Activated CD8-positive, alpha-beta memory T cell treated with anti-CD3 and anti-CD28 coated beads, Interleukin-2, amount 10 ng/mL, durations not matched to agents 7 days and 5 days (primary cell): ENCODE measurements around the gene NELL2. TPM values are rescaled to one million over a fixed set of nuclear protein-coding genes. Genes with fewer than 3 reads are reported as not detected.
A peak's percentile ranks its signal among the peaks of the same experiment; 100 is the strongest.

ENCODE experiments used
- ATAC-seq: fragments of 150-1000 bp; cut with Tn5 transposase; one replicate; pipeline ENCODE4 v1.10.0; 2021; ENCODE audit warnings: moderate library complexity
- CTCF ChIA-PET: fragments of 350-600 bp; sonication (Branson Sonifier 250); formaldehyde crosslinking; loops from one replicate; lab custom pipeline; 2021; ENCODE audit warnings: antibody characterized with exemption; lab: Charles Lee
- DNase-seq: peaks from one replicate; pipeline ENCODE4 v3.0.0-alpha.2; 2020
- H3K27ac Mint-ChIP-seq: one replicate; pipeline ENCODE4 v1.8.0; 2021; ENCODE audit warnings: mild to moderate bottlenecking, mixed read lengths
- H3K27me3 Mint-ChIP-seq: one replicate; pipeline ENCODE4 v1.8.0; 2021; ENCODE audit warnings: mixed read lengths
- H3K36me3 Mint-ChIP-seq: one replicate; pipeline ENCODE4 v1.8.0; 2021; ENCODE audit warnings: mild to moderate bottlenecking, mixed read lengths
- H3K4me1 Mint-ChIP-seq: one replicate; pipeline ENCODE4 v1.8.0; 2021; ENCODE audit warnings: mixed read lengths
- H3K4me3 Mint-ChIP-seq: one replicate; pipeline ENCODE4 v1.8.0; 2021; ENCODE audit warnings: mild to moderate bottlenecking, moderate library complexity, mixed read lengths
- H3K9me3 Mint-ChIP-seq: one replicate; pipeline ENCODE4 v1.8.0; 2022; ENCODE audit warnings: low read depth, mixed read lengths
- total RNA-seq, 2 experiments: library from RNA; stranded (reverse); gene quantifications; one replicate each; pipeline ENCODE4 v1.2.3, GENCODE V29; 2021

The NELL2 gene
- total RNA-seq, 2 experiments from 2014 or later, result 22.7 to 76.9 TPM

DNA sequence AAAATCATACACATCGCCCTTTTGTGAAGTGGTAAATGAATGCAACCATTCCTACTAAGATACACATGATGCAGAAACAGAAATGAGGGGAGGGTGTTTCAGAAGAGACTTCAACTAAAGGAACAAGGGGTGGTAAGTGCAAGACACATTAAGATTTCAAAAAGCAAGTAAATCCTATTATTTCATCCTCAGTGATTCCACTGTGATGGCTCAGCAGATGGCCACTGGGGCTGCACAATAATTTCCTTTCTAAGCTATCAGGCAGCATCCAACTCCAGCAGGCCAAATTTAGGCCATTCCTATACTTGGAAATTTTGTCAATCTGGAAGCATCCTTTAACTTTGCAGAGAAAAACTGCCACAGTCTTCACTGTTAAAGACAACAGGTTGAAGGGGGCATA is 272.4 kb downstream of the NELL2 start:
- H3K27me3 Mint-ChIP-seq, result no peaks in the 10 kb centered on the region
- ATAC-seq, result no peak

DNA sequence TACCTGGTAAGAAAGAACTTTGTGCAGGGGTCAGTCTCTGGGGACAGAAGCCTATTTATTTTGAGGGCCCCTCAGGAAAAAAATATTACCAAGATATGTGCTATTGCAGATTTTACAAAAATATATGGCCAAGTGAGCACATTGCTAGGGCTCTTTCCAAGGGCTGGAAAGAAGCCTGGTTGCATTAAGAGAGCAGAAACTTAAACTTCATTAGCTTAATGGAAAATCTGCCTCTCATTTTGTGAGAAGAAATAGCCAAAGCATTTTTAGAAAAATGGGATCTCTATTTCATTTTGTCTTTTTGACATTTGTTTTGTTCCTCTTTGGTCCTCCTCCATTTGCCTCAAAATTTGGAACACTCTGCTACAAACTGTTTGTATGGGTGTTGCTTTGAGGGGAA is 283.5 kb downstream of the NELL2 start:
- Mint-ChIP-seq H3K27ac (no peak overlapping the region), H3K9me3 (no peaks in the 10 kb centered on the region), H3K4me1 (peaks cover 6% of the 10 kb centered on the region), H3K36me3 (peaks cover 4% of the 10 kb centered on the region), H3K27me3 (no peaks in the 10 kb centered on the region), H3K4me3 (no peak overlapping the region)
- ATAC-seq (no peak), DNase-seq (no peak)
- CTCF ChIA-PET, result no interaction called here

More for the DNA sequence above, 272.4 kb downstream of the NELL2 start:
- CTCF ChIA-PET, result interaction anchor here (1.8 kb wide), 1 partner anchor 12 kb away, joined by 5 read pairs; no protein-coding TSS in a partner anchor
- Mint-ChIP-seq H3K9me3 (no peaks in the 10 kb centered on the region), H3K36me3 (peaks cover 2% of the 10 kb centered on the region), H3K4me3 (no peak overlapping the region), H3K4me1 (no peaks in the 10 kb centered on the region), H3K27ac (no peak overlapping the region)
- no peak for DNase-seq

DNA sequence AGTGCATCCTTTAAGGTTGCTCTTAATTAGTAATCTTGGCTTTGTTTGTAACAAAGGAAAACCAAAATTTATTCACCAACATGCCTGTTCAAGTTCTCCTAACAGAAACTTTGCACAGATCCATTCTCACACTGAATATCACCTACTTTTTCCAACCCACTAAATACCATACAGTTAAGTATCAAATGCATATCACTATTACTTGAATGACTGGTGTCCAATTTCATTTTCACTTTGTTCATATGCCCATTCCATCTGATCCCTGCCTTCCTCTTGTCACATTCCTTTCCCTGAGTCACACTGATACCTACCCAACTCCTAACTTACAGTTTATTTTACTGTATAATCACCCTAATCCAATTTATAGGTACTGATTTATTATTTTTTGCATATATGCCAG is 286.4 kb downstream of the NELL2 start:
- H3K36me3 Mint-ChIP-seq, result peaks cover 4% of the 10 kb centered on the region
- peaks cover 6% of the 10 kb centered on the region for H3K4me1 Mint-ChIP-seq
- CTCF ChIA-PET, result no interaction called here
- ATAC-seq (peak; percentile 49), DNase-seq (no peak)
- H3K27ac Mint-ChIP-seq, result no peak overlapping the region
- no peaks in the 10 kb centered on the region for H3K27me3 Mint-ChIP-seq
- no peak overlapping the region for H3K4me3 Mint-ChIP-seq
- no peaks in the 10 kb centered on the region for H3K9me3 Mint-ChIP-seq

DNA sequence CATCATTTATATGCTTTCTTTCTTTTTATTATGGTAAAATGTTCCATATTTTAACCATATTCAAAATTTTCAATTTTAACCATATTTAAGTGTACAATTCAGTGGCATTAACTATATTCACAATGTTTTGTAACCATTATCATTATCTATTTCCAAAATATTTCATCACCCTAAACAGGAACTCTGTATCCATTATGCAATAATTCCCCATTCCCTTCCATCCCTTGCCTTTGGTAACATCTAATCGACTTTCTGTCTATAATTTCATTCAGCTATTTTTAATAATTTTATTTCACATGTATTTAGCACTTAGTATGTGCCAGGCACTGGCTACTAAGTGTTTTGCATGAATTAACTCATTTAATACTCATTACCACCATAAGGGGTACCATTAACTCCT is 287.5 kb downstream of the NELL2 start:
- CTCF ChIA-PET, result no interaction called here

DNA sequence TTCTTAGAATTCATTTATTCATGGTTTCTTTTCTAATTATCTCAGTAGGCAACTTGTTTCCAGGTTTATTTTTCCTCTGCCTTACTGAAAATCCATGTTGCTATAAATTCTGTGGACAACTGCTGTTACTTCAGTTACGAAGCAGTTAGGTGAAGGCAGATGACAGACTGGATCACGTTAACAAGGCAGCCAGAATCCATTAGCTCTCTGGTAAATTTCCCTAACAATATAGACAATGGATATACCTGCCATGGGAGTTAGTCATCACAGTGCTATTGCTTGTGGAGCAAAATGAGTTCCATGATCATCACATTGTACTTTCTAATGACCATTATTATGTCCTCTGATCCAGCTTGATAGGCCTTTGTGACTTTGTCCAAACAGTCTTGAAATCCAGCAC is 291.5 kb downstream of the NELL2 start:
- H3K4me1 Mint-ChIP-seq, result peaks cover 6% of the 10 kb centered on the region
- no peak for DNase-seq
- no peaks in the 10 kb centered on the region for H3K27me3 Mint-ChIP-seq
- no peak for ATAC-seq
- H3K36me3 Mint-ChIP-seq, result peaks cover 2% of the 10 kb centered on the region
- H3K9me3 Mint-ChIP-seq, result no peaks in the 10 kb centered on the region
- no peak overlapping the region for H3K4me3 Mint-ChIP-seq
- CTCF ChIA-PET, result no interaction called here
- H3K27ac Mint-ChIP-seq, result no peak overlapping the region

More for the DNA sequence above, 287.5 kb downstream of the NELL2 start:
- ATAC-seq (no peak), DNase-seq (no peak)
- Mint-ChIP-seq H3K9me3 (no peaks in the 10 kb centered on the region), H3K36me3 (peaks cover 4% of the 10 kb centered on the region), H3K4me1 (peaks cover 6% of the 10 kb centered on the region), H3K27ac (no peak overlapping the region), H3K27me3 (no peaks in the 10 kb centered on the region), H3K4me3 (no peak overlapping the region)

DNA sequence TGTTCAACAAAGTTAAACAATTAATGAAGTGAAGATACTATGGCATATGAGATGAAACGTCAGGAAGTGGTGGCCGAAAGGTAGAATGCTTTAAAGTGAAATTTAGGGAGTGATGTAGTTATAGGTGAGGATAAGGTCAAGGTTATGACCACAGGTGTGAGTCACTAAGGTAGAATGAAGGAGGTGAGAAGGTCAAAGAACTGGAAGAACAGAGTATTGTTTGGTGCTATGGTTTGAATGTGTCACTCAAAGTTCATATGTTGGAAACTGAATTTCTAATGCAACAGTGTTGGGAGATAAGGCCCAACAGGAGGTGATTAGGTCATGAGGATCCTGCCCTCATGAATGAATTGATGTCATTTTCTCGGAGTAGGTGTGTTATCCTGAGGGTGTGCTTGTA is 293.6 kb downstream of the NELL2 start:
- ATAC-seq (no peak), DNase-seq (no peak)
- H3K9me3 Mint-ChIP-seq, result no peaks in the 10 kb centered on the region
- no peak overlapping the region for H3K4me3 Mint-ChIP-seq
- CTCF ChIA-PET, result no interaction called here
- H3K27me3 Mint-ChIP-seq, result no peaks in the 10 kb centered on the region
- peaks cover 4% of the 10 kb centered on the region for H3K36me3 Mint-ChIP-seq
- H3K4me1 Mint-ChIP-seq, result peaks cover 3% of the 10 kb centered on the region
- no peak overlapping the region for H3K27ac Mint-ChIP-seq

DNA sequence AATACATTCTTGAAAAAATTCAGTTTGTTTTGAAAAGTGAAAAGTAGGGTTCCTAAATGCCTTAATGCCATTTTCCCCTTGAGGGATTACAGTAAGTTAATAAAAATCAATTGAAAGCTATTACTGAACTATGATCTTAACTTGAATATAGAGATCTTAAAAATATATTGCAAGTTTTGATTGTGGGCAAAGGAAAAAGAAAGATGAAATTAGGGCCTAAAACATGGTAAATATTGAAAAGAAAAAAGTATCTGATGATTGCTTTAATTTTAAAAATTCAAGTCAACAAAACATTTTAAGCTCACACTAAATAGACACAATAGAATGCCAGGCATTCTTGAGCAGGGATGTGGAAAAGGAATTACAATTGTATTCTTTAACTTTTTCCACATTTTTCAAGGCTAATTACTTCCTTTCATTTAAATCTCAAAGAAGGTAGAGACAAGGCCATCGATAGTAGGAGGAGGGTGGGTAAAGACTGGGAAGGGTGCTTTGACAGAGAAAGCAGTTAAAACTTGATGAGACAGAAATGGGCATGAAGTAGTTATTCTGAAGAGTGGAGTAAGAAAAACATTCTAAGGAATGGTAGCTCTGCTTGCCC is 294.4 kb downstream of the NELL2 start:
- H3K4me3 Mint-ChIP-seq, result no peak overlapping the region
- CTCF ChIA-PET, result no interaction called here

DNA sequence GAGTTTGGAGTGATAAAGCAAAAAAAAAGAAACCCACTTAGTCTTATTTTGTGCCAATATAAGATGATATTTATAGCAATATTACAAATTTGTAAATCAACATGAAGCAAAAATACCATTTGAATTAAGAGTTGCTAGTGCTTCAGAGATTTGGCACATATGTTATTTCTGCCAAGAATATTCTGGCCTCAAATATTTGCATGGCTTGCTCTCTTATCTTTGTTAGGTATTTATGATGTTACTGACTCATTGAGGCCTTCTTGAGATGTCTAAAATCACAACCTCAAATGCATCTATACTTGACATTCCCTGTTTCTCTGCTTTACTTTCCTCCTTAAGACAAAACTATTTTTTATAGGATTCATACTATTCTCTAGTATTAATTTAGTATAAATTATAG is 301.5 kb downstream of the NELL2 start:
- Mint-ChIP-seq H3K27ac (no peak overlapping the region), H3K9me3 (no peaks in the 10 kb centered on the region), H3K4me1 (no peaks in the 10 kb centered on the region), H3K27me3 (no peaks in the 10 kb centered on the region), H3K36me3 (peaks cover 2% of the 10 kb centered on the region), H3K4me3 (no peak overlapping the region)
- DNase-seq (no peak), ATAC-seq (no peak)
- CTCF ChIA-PET, result no interaction called here

More for the DNA sequence above, 294.4 kb downstream of the NELL2 start:
- H3K27me3 Mint-ChIP-seq, result no peaks in the 10 kb centered on the region
- no peak for ATAC-seq
- DNase-seq, result no peak
- H3K27ac Mint-ChIP-seq, result no peak overlapping the region
- no peaks in the 10 kb centered on the region for H3K9me3 Mint-ChIP-seq
- peaks cover 4% of the 10 kb centered on the region for H3K36me3 Mint-ChIP-seq
- H3K4me1 Mint-ChIP-seq, result peaks cover 3% of the 10 kb centered on the region

DNA sequence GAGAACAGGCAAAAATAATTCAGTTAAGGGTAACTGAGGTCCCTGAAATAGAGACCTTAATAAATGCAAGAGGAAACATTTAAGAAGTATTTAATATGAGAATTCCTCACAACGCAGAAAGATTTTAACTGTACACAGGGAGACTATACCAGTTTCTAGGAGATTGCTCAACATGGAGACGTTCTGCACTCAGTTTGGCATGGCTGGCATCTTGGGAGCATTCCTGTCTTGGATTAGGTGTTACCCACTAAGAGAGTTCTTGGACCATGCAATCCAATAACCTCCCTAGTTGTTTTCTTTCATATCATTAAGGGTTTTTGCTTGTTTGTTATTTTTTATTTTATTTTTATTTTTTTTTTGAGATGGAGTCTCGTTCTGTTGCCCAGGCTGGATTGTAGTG is 302.4 kb downstream of the NELL2 start:
- Mint-ChIP-seq H3K36me3 (peaks cover 2% of the 10 kb centered on the region), H3K4me1 (no peaks in the 10 kb centered on the region), H3K4me3 (no peak overlapping the region), H3K27ac (no peak overlapping the region), H3K27me3 (no peaks in the 10 kb centered on the region), H3K9me3 (no peaks in the 10 kb centered on the region)
- CTCF ChIA-PET, result no interaction called here
- no peak for DNase-seq
- no peak for ATAC-seq

DNA sequence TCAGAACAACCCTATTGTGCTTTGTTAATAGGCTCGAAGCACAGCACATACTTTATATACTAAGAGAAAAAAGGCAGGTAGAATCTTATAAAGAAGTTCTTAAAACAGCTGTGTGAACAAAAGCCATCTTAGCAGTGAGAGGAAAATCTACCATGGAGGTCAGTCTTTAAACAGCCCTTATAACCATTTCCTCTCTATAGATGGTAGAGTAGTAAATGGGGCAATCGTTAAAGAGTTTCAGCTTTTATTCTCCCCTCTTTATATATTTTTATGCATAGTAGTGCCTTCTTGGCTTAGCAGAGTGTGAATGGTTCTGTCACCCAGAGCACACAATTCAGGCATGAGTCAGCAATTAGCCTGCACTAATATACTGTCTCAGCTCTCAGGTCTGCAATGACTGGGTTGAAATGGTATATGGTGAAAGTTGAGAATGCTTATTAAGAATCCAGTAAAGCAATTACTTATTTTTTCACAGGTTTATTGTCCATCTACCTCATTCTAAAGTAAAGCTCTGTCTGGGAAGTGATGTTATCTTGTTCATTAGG is 305.0 kb downstream of the NELL2 start:
- ATAC-seq (no peak), DNase-seq (no peak)
- CTCF ChIA-PET, result no interaction called here
- no peak overlapping the region for H3K4me3 Mint-ChIP-seq
- H3K27me3 Mint-ChIP-seq, result no peaks in the 10 kb centered on the region
- no peak overlapping the region for H3K27ac Mint-ChIP-seq
- no peaks in the 10 kb centered on the region for H3K9me3 Mint-ChIP-seq
- H3K36me3 Mint-ChIP-seq, result no peaks in the 10 kb centered on the region
- no peaks in the 10 kb centered on the region for H3K4me1 Mint-ChIP-seq

DNA sequence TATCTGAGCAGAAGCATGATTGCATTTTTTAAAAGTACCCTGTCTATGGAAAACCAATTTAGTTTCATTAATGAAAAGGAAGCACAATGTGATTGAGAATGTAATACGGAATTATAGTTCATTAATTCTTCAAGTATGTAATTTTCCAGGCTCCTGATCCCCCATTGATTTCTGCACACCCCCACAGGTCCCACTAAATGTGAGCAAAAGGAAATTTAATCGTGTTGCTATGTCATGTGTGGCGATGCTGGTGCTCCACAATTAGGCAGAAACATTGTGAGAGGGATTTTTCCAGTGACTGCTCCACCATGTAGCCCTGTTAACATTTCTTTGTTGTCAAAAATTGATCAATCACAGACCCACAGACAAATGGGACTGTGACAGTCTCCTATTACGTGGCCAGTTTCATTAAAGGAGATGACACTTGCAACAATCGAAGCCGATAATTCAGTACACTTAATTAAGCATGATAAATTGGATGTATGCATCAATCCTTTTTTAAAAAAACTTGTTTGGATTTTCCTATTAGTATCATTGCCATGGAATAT is 306.0 kb downstream of the NELL2 start:
- H3K4me3 Mint-ChIP-seq, result no peak overlapping the region
- ATAC-seq (no peak), DNase-seq (no peak)
- no peaks in the 10 kb centered on the region for H3K36me3 Mint-ChIP-seq
- H3K27ac Mint-ChIP-seq, result no peak overlapping the region
- no peaks in the 10 kb centered on the region for H3K9me3 Mint-ChIP-seq
- H3K4me1 Mint-ChIP-seq, result no peaks in the 10 kb centered on the region
- no peaks in the 10 kb centered on the region for H3K27me3 Mint-ChIP-seq
- CTCF ChIA-PET, result no interaction called here

DNA sequence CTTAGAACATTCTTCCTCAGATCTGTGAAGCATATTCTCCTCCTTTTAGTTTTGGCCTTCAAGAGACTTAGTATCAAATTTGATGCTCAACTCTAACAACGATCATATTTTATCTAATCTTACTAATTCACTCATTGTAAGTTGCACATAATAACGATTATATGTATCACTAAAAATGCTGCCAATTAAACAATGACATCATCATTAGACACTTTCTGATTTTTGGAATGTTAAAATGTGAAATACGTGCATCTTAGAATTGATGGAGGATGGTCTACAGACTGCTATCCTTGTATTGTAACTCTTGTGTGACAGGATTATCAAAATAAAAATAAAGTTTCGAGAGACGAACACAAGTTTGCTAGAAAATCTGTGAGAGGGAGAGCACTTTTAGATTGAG is 311.0 kb downstream of the NELL2 start:
- ATAC-seq (no peak), DNase-seq (no peak)
- Mint-ChIP-seq H3K27me3 (no peaks in the 10 kb centered on the region), H3K4me3 (no peak overlapping the region), H3K27ac (no peak overlapping the region), H3K4me1 (no peaks in the 10 kb centered on the region), H3K9me3 (peaks cover 3% of the 10 kb centered on the region), H3K36me3 (peaks cover 3% of the 10 kb centered on the region)
- CTCF ChIA-PET, result no interaction called here

DNA sequence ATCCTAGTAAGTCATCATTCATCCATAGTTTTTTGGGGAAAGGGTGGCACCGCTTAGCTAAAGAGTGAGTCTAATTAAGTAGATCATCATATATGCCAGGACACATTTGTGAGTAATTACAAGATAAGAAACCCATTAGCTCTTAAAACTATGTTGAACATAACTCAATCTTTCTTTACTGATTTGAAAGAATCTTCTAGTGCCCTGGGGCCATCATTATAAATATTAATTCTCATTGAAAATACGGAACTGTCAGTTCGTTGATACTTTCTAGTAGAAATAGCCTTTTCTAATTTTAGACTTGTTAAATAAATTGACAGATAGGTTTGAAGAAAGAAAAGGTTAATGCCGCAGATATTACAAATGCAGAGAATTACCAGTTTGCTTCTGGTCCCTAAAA is 312.6 kb downstream of the NELL2 start:
- peaks cover 6% of the 10 kb centered on the region for H3K9me3 Mint-ChIP-seq
- CTCF ChIA-PET, result no interaction called here
- no peaks in the 10 kb centered on the region for H3K4me1 Mint-ChIP-seq
- DNase-seq (no peak), ATAC-seq (no peak)
- no peaks in the 10 kb centered on the region for H3K27me3 Mint-ChIP-seq
- H3K27ac Mint-ChIP-seq, result no peak overlapping the region
- no peak overlapping the region for H3K4me3 Mint-ChIP-seq
- peaks cover 3% of the 10 kb centered on the region for H3K36me3 Mint-ChIP-seq

DNA sequence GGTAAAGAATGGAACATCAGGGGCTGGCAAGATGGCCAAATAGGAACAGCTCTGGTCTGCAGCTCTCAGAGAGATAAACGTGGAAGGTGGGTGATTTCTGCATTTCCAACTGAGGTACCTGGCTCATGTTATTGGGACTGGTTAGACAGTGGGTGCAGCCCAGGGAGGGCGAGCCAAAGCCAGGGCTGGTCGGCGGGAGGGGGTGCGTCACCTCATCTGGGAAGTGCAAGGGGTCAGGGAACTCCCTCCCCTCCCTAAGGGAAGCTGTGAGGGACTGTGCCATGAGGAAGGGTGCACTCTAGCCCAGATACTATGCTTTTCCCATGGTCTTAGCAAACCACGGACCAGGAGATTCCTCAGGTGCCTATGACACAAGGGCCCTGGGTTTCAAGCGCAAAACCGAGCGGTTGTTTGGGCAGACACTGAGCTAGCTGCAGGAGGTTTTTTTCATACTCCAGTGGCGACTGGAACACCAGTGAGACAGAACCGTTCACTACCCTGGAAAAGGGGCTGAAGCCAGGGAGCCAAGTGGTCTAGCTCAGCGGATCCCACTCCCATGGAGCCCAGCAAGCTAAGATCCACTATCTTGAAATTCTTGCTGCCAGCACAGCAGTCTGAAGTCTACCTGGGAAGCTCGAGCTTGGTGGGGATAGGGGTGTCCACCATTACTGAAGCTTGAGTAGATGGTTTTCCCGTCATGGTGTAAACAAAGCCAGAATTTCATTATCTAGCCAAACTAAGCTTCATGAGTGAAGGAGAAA is 317.6 kb downstream of the NELL2 start:
- Mint-ChIP-seq H3K36me3 (peaks cover 3% of the 10 kb centered on the region), H3K27me3 (no peaks in the 10 kb centered on the region), H3K27ac (no peak overlapping the region), H3K9me3 (peaks cover 6% of the 10 kb centered on the region), H3K4me3 (no peak overlapping the region), H3K4me1 (no peaks in the 10 kb centered on the region)
- CTCF ChIA-PET, result no interaction called here
- no peak for DNase-seq
- no peak for ATAC-seq
